ENCODE measurements around the gene ZC2HC1C.

The ZC2HC1C gene, protein sequence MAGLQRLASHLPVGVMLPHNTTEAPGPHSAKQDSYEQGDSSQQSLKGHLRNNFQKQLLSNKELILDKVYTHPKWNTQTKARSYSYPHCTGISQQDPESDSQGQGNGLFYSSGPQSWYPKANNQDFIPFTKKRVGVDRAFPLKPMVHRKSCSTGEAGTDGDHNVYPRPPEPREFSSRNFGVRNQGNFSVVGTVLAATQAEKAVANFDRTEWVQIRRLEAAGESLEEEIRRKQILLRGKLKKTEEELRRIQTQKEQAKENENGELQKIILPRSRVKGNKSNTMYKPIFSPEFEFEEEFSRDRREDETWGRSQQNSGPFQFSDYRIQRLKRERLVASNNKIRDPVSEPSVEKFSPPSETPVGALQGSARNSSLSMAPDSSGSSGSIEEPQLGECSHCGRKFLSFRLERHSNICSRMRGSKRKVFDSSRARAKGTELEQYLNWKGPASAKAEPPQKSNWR

DNA sequence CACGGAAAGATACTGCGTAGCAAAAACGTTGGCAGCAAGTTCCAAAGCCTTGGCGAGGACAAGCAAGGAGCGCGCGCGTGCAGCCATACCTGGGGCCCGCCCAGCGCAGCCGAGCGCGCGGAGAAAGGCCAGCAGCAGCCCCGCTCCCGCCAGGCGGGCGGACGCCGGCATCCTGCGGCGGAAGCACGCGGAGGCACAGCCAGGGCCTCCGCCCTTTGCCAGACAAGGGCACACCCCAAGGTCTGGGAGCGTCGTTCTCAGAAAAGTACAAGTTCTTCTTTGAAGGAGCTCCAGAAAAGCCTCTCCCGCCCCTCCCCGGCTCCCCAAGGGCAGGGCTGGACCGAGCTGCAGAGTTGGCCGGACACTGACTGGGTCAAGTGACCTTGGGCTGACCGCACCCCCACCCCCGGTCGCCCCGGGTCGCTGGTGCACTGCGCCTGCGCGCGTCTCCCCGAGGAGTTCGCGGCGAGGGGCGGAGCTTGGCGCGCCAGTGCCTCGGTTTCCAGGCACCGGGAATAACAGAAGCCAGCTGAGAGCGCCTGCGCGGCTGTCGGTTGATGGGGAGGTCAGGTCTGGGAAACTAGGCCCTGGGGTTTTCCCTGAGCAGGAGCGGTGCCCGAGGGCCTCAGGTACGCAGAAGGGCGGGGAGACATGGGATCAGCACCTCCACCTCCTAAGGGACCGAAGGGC is at the start of gene ZC2HC1C:
TSS of gene ZC2HC1C (plus strand) at position 521 of the 690 bp plus-strand sequence. CDS start 933 bp downstream, outside the sequence.
- peak; percentile 85 for DNase-seq (ENCODE audit: low read depth, low spot score)
- in situ Hi-C loops (cut with HindIII; ENCODE audit: low sequenced_read_pairs) = no loop called here
- TF ChIP-seq, protein P1, sequence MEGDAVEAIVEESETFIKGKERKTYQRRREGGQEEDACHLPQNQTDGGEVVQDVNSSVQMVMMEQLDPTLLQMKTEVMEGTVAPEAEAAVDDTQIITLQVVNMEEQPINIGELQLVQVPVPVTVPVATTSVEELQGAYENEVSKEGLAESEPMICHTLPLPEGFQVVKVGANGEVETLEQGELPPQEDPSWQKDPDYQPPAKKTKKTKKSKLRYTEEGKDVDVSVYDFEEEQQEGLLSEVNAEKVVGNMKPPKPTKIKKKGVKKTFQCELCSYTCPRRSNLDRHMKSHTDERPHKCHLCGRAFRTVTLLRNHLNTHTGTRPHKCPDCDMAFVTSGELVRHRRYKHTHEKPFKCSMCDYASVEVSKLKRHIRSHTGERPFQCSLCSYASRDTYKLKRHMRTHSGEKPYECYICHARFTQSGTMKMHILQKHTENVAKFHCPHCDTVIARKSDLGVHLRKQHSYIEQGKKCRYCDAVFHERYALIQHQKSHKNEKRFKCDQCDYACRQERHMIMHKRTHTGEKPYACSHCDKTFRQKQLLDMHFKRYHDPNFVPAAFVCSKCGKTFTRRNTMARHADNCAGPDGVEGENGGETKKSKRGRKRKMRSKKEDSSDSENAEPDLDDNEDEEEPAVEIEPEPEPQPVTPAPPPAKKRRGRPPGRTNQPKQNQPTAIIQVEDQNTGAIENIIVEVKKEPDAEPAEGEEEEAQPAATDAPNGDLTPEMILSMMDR (IDR thresholded peaks at IDR 0.05; ENCODE audit: low read depth, low read length) = no peak
- H3K4me3 ChIP-seq (ENCODE audit: low read depth, low read length) = peak within 1 kb of the TSS; percentile 52

DNA sequence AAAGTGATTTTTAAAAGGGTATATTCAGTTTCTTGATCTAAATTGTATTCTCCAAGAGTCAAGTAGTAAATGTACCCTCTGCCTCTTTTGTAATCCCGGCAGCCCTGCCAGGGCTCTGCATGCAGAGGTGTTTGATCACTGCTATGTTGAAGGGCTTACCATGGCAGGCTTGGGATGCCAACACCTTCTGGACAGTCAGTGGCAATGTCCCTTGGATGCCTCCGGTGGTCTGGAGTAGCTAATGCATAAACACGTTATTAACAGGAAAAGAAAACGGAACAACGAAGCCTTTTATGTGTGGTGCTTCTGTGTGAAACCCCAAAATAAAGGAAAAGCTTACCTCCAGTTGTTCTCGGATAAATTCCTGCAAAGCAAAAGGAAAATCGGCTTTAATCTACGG is 46.8 kb upstream of the ZC2HC1C start:
- in situ Hi-C loops (cut with HindIII; ENCODE audit: low sequenced_read_pairs) = no loop called here
- H3K4me3 ChIP-seq (ENCODE audit: low read depth, low read length) = no peak overlapping the region
- DNase-seq (ENCODE audit: low read depth, low spot score) = peak; percentile 8
- TF ChIP-seq, protein P1 (IDR thresholded peaks at IDR 0.05; ENCODE audit: low read depth, low read length) = peak; percentile 48

DNA sequence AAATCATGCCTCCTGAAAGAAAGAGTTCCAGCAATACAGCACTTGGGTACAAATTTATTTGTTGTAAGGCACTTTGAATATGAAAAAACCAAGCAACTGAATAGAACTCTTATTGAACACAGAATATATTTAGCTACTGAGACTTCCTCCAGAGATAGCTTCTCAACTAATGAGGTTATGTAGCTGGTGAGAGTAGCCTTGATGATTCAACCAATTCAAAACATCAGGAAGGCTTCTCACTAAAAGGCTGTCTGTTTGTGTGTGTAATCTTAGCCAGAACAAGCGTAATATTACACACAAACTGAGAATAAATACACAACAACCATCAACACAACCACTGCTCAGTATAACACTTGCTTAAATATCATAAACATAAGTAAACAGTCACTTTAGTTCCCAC is 46.3 kb upstream of the ZC2HC1C start:
- TF ChIP-seq, protein P1 (IDR thresholded peaks at IDR 0.05; ENCODE audit: low read depth, low read length) = no peak
- in situ Hi-C loops (cut with HindIII; ENCODE audit: low sequenced_read_pairs) = no loop called here
- H3K4me3 ChIP-seq (ENCODE audit: low read depth, low read length) = no peak overlapping the region
- no peak for DNase-seq (ENCODE audit: low read depth, low spot score)

DNA sequence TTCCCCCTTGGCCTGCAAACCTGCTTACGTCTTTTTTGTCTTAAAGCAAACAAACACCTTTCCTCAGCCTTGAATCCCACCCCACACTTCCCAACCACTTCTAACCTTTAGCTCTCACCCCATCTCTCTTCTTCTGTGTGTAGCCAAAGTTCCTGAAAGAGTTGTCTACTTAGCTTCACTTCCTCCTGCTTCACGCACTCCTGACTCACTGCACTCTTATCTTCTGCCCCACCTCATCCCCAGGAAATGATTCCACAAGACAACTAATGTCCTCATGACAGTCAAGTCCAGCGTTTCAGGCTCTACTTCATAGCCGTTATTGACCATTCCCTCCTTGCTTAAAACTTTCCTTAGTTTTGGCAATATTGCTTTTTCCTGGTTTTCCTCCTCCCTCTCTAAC is 44.4 kb upstream of the ZC2HC1C start:
- DNase-seq (ENCODE audit: low read depth, low spot score) = no peak
- H3K4me3 ChIP-seq (ENCODE audit: low read depth, low read length) = no peak overlapping the region
- TF ChIP-seq, protein P1 (IDR thresholded peaks at IDR 0.05; ENCODE audit: low read depth, low read length) = no peak
- in situ Hi-C loops (cut with HindIII; ENCODE audit: low sequenced_read_pairs) = no loop called here

DNA sequence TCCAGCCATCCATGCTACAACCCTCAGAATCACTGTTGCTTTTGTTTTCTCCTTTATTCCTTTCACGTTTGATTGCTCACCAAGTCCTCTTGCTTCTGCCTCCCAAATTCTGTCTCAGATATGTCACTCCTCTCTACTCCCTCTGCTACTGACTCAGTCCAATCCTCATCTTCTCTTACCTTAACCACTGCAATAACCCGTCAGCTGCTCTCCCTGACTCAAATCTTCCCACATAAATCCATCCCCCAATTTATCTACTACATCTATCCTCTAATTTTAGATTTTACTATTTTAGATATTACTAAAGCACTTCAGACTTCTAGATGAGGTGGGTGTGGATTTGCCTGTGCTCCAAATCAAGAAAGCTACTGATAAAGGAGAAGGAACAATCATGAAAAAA is 43.6 kb upstream of the ZC2HC1C start:
- DNase-seq (ENCODE audit: low read depth, low spot score) = no peak
- in situ Hi-C loops (cut with HindIII; ENCODE audit: low sequenced_read_pairs) = no loop called here
- TF ChIP-seq, protein P1 (IDR thresholded peaks at IDR 0.05; ENCODE audit: low read depth, low read length) = no peak

DNA sequence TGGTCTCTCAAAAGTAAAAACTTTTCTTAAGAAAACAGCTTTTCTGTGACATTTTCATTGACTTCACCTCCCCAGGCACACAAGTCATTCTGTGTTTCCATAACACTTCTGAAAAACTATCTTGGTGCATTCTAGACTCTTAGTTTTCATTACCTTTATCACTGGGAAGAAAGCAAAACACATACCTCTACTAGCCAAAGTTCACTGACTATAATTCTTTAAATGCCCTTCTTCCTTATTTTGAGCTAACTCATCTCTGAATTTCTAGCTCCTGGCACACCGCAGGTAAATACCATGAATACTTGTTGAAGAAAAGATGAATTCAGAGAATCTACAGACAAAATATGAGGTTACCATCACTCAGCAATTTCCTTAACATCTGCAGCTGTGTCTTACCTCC is 39.3 kb upstream of the ZC2HC1C start:
- H3K4me3 ChIP-seq (ENCODE audit: low read depth, low read length) = no peak overlapping the region
- TF ChIP-seq, protein P1 (IDR thresholded peaks at IDR 0.05; ENCODE audit: low read depth, low read length) = no peak
- in situ Hi-C loops (cut with HindIII; ENCODE audit: low sequenced_read_pairs) = no loop called here
- DNase-seq (ENCODE audit: low read depth, low spot score) = no peak

More for the DNA sequence above, 43.6 kb upstream of the ZC2HC1C start:
- H3K4me3 ChIP-seq (ENCODE audit: low read depth, low read length) = no peak overlapping the region

All from astrocyte of the spinal cord (primary cell).